ENCODE measurements around the gene CT45A6. TPM values are rescaled to one million over a fixed set of nuclear protein-coding genes. Genes with fewer than 3 reads are reported as not detected.

Gene CT45A6
- total RNA-seq (2022; extraction: Qiagen RNA extraction; ENCODE audit: low read depth) = not detected in 5 replicates

GRCh38 chrX:135802687-135803086 is at the start of gene CT45A6:
TSS of gene CT45A6 (minus strand) at chrX:135802787. CDS start at chrX:135798993, 3,794 bp downstream.

GRCh38 chrX:135837180-135837579 is 34.6 kb upstream of the CT45A6 start, which contains the start of gene CT45A7:
TSS of gene CT45A7 (minus strand) at chrX:135837280. CDS start at chrX:135833533, 3,747 bp downstream.

GRCh38 chrX:135819912-135820311 is 17.3 kb upstream of the CT45A6 start, which contains the start of gene CT45A2:
TSS of gene CT45A2 (minus strand) at chrX:135820012. CDS start at chrX:135816265, 3,747 bp downstream.

GRCh38 chrX:135785403-135785802 is 17.2 kb downstream of the CT45A6 start, which contains the start of gene CT45A5:
TSS of gene CT45A5 (minus strand) at chrX:135785503. CDS start at chrX:135781729, 3,774 bp downstream.

GRCh38 chrX:135768091-135768490 is 34.5 kb downstream of the CT45A6 start, which contains the start of gene CT45A3:
TSS of gene CT45A3 (minus strand) at chrX:135768191. CDS start at chrX:135764444, 3,747 bp downstream.

Other genes with a start within 250 kb of the CT45A6 start
- not detected in 5 replicates for gene CT45A1, start 89.1 kb downstream of the CT45A6 start, total RNA-seq (2022; extraction: Qiagen RNA extraction; ENCODE audit: low read depth)
- gene CT45A3, start 34.6 kb downstream of the CT45A6 start, total RNA-seq (2022; extraction: Qiagen RNA extraction; ENCODE audit: low read depth) = 0.15 to 0.17 TPM in 2 of 5 replicates, not detected in the others
- 0.26 TPM in 1 of 5 replicates, not detected in the others for gene CT45A5, start 17.3 kb downstream of the CT45A6 start, total RNA-seq (2022; extraction: Qiagen RNA extraction; ENCODE audit: low read depth)
- gene CT45A2, start 17.2 kb upstream of the CT45A6 start, total RNA-seq (2022; extraction: Qiagen RNA extraction; ENCODE audit: low read depth) = not detected in 5 replicates
- not detected in 5 replicates for gene CT45A7, start 34.5 kb upstream of the CT45A6 start, total RNA-seq (2022; extraction: Qiagen RNA extraction; ENCODE audit: low read depth)
- not detected in 5 replicates for gene CT45A8, start 51.8 kb upstream of the CT45A6 start, total RNA-seq (2022; extraction: Qiagen RNA extraction; ENCODE audit: low read depth)
- gene CT45A9, start 69.0 kb upstream of the CT45A6 start, total RNA-seq (2022; extraction: Qiagen RNA extraction; ENCODE audit: low read depth) = not detected in 5 replicates
- gene CT45A10, start 90.7 kb upstream of the CT45A6 start, total RNA-seq (2022; extraction: Qiagen RNA extraction; ENCODE audit: low read depth) = 0.13 to 0.56 TPM (median 0.33 TPM) in 3 of 5 replicates, not detected in the others
- gene SAGE1, start 90.9 kb upstream of the CT45A6 start, total RNA-seq (2022; extraction: Qiagen RNA extraction; ENCODE audit: low read depth) = 0.03 TPM in 1 of 5 replicates, not detected in the others
- 5.6 to 18.4 TPM (median 16.8 TPM) in 5 replicates for gene MMGT1, start 171.2 kb upstream of the CT45A6 start, total RNA-seq (2022; extraction: Qiagen RNA extraction; ENCODE audit: low read depth)
- 4.9 to 9.9 TPM (median 8.1 TPM) in 5 replicates for gene SLC9A6, start 182.6 kb upstream of the CT45A6 start, total RNA-seq (2022; extraction: Qiagen RNA extraction; ENCODE audit: low read depth)